ENCODE measurements around the gene PTRHD1. TPM values are rescaled to one million over a fixed set of nuclear protein-coding genes. Genes with fewer than 3 reads are reported as not detected.
A peak's percentile ranks its signal among the peaks of the same experiment; 100 is the strongest.

The PTRHD1 gene
- total RNA-seq, 2 donors from 2014 or later: 37.2 to 38.2 TPM

- Mint-ChIP-seq H3K36me3 (ENCODE audit: low read depth) (peaks cover 29% of the 10 kb centered on the region), H3K27me3 (ENCODE audit: insufficient read depth) (no peaks in the 10 kb centered on the region), H3K27ac (no peak overlapping the region), H3K4me3 (no peak overlapping the region), H3K9me3 (peaks cover 1% of the 10 kb centered on the region), H3K4me1 (peaks cover 13% of the 10 kb centered on the region)
- H3K4me3 ChIP-seq (ENCODE audit: low read length): no peak overlapping the region
- TF ChIP-seq CTCF (conservative IDR thresholded peaks at IDR 0.05): no peak
- 89 to 93% methylated on average over 14 to 32 of the region's 32 CpGs for WGBS, 2 experiments (ENCODE audit: insufficient coverage in 1 of 2, insufficient read length in 1 of 2)
- H3K9me3 ChIP-seq (ENCODE audit: control insufficient read depth, low read length): peaks cover 6% of the 10 kb centered on the region
- no peaks in the 10 kb centered on the region for H3K4me1 ChIP-seq (ENCODE audit: control insufficient read depth, insufficient read depth, low read length)
- H3K27me3 ChIP-seq (ENCODE audit: control insufficient read depth, insufficient read depth, low read length, poor library complexity, severe bottlenecking): no peaks in the 10 kb centered on the region
- no peak for DNase-seq
- no peak overlapping the region for H3K27ac ChIP-seq (ENCODE audit: low read depth, low read length)
- H3K36me3 ChIP-seq (ENCODE audit: control insufficient read depth, insufficient read depth, low read length): peaks cover 4% of the 10 kb centered on the region
- H3K9ac ChIP-seq (ENCODE audit: extremely low read depth, low read length, poor library complexity, severe bottlenecking): no peak overlapping the region
These were observed 40.9 kb upstream of the PTRHD1 start for GRCh38 chr2:24833821-24834732.

GRCh38 chr2:24832931-24833701 is 39.9 kb upstream of the PTRHD1 start:
- Mint-ChIP-seq H3K27ac (no peak overlapping the region), H3K9me3 (peaks cover 1% of the 10 kb centered on the region), H3K4me1 (peaks cover 13% of the 10 kb centered on the region), H3K36me3 (ENCODE audit: low read depth) (peaks cover 29% of the 10 kb centered on the region), H3K27me3 (ENCODE audit: insufficient read depth) (no peaks in the 10 kb centered on the region), H3K4me3 (no peak overlapping the region)
- Histone ChIP-seq H3K9ac (ENCODE audit: extremely low read depth, low read length, poor library complexity, severe bottlenecking) (no peak overlapping the region), H3K36me3 (ENCODE audit: control insufficient read depth, insufficient read depth, low read length) (peaks cover 4% of the 10 kb centered on the region), H3K9me3 (ENCODE audit: control insufficient read depth, low read length) (peaks cover 6% of the 10 kb centered on the region), H3K4me3 (ENCODE audit: low read length) (no peak overlapping the region), H3K4me1 (ENCODE audit: control insufficient read depth, insufficient read depth, low read length) (no peaks in the 10 kb centered on the region), H3K27me3 (ENCODE audit: control insufficient read depth, insufficient read depth, low read length, poor library complexity, severe bottlenecking) (no peaks in the 10 kb centered on the region), H3K27ac (ENCODE audit: low read depth, low read length) (peak overlapping the region; percentile 5)
- DNase-seq: peak; percentile 75
- WGBS, 2 experiments (ENCODE audit: insufficient coverage in 1 of 2, insufficient read length in 1 of 2): 76 to 77% methylated on average over 15 to 22 of the region's 22 CpGs
- TF ChIP-seq CTCF (conservative IDR thresholded peaks at IDR 0.05): no peak

GRCh38 chr2:24832521-24832920 is 39.3 kb upstream of the PTRHD1 start:
- H3K9me3 Mint-ChIP-seq: peaks cover 1% of the 10 kb centered on the region
- H3K36me3 ChIP-seq (ENCODE audit: control insufficient read depth, insufficient read depth, low read length): peaks cover 4% of the 10 kb centered on the region
- peak overlapping the region; percentile 75 for H3K27ac ChIP-seq (ENCODE audit: low read depth, low read length)
- H3K4me3 ChIP-seq (ENCODE audit: low read length): no peak overlapping the region
- no peak for DNase-seq
- H3K4me1 Mint-ChIP-seq: peaks cover 14% of the 10 kb centered on the region
- no peak overlapping the region for H3K4me3 Mint-ChIP-seq
- peak overlapping the region; percentile 16 for H3K27ac Mint-ChIP-seq
- H3K27me3 Mint-ChIP-seq (ENCODE audit: insufficient read depth): no peaks in the 10 kb centered on the region
- H3K27me3 ChIP-seq (ENCODE audit: control insufficient read depth, insufficient read depth, low read length, poor library complexity, severe bottlenecking): no peaks in the 10 kb centered on the region
- TF ChIP-seq CTCF (conservative IDR thresholded peaks at IDR 0.05): no peak
- H3K36me3 Mint-ChIP-seq (ENCODE audit: low read depth): peaks cover 29% of the 10 kb centered on the region
- peaks cover 6% of the 10 kb centered on the region for H3K9me3 ChIP-seq (ENCODE audit: control insufficient read depth, low read length)
- H3K4me1 ChIP-seq (ENCODE audit: control insufficient read depth, insufficient read depth, low read length): no peaks in the 10 kb centered on the region
- WGBS, 2 experiments (ENCODE audit: insufficient coverage in 1 of 2, insufficient read length in 1 of 2): 76 to 80% methylated on average over 8 to 9 of the region's 9 CpGs
- H3K9ac ChIP-seq (ENCODE audit: extremely low read depth, low read length, poor library complexity, severe bottlenecking): no peak overlapping the region
